RWPE2 (cell line): ENCODE results near the gene AMELY.
A peak's percentile ranks its signal among the peaks of the same experiment; 100 is the strongest.

Experiments
- ATAC-seq: fragments of 200-7000 bp; cut with Tn5 transposase; 3 replicates; pipeline ENCODE4 v1.9.1; 2021; ENCODE audit warnings: low read depth
- DNase-seq: peaks from one replicate; pipeline ENCODE4 v3.0.0-alpha.2; 2020; ENCODE audit warnings: low spot score
- H3K27ac ChIP-seq: fragments of 450-650 bp; 2 replicates; pipeline ENCODE4 v1.5.1; 2017; ENCODE audit warnings: mild to moderate bottlenecking; ENCODE audit not compliant: poor library complexity, severe bottlenecking
- H3K27me3 ChIP-seq: fragments of 250-450 bp; sonication (Bioruptor Pico); 2 replicates; pipeline ENCODE4 v1.5.1; 2021; ENCODE audit warnings: mild to moderate bottlenecking, moderate library complexity; ENCODE audit not compliant: insufficient read depth, poor library complexity, severe bottlenecking
- H3K36me3 ChIP-seq: fragments of 250-450 bp; sonication (Bioruptor Pico); 2 replicates; pipeline ENCODE4 v1.5.1; 2020; ENCODE audit warnings: low read depth, mild to moderate bottlenecking, moderate library complexity
- H3K4me1 ChIP-seq: fragments of 250-450 bp; sonication (Bioruptor Pico); 2 replicates; pipeline ENCODE4 v1.5.1; 2021; ENCODE audit warnings: mild to moderate bottlenecking, moderate library complexity; ENCODE audit not compliant: insufficient read depth, poor library complexity, severe bottlenecking
- H3K4me3 ChIP-seq: fragments of 250-450 bp; sonication (Bioruptor Pico); 2 replicates; pipeline ENCODE4 v1.5.1; 2021; ENCODE audit warnings: mild to moderate bottlenecking, moderate library complexity; ENCODE audit not compliant: severe bottlenecking
- H3K9me3 ChIP-seq: fragments of 250-450 bp; sonication (Bioruptor Pico); 2 replicates; pipeline ENCODE4 v1.5.1; 2021; ENCODE audit warnings: mild to moderate bottlenecking, moderate library complexity; ENCODE audit not compliant: severe bottlenecking
- CTCF ChIP-seq: fragments of 450-650 bp; IDR thresholded peaks from one replicate; pipeline ENCODE4 v1.5.1; 2017; ENCODE audit warnings: mild to moderate bottlenecking, moderate library complexity; ENCODE audit not compliant: poor library complexity, severe bottlenecking

Gene AMELY

GRCh38 chrY:6911253-6911881 lies at the start of gene AMELY:
TSS of gene AMELY (minus strand) at chrY:6911752. CDS start at chrY:6872608, 39,144 bp downstream.
- Histone ChIP-seq H3K27ac (no peak within 1 kb of the TSS), H3K27me3 (peaks cover 56% of the 10 kb centered on the region), H3K36me3 (no peaks in the 10 kb centered on the region), H3K4me3 (peak within 1 kb of the TSS; percentile 12), H3K4me1 (no peaks in the 10 kb centered on the region), H3K9me3 (no peaks in the 10 kb centered on the region)
- TF ChIP-seq CTCF: no peak
- DNase-seq: peak; percentile 50
- peak; percentile 9; the same call in 1 of the 3 replicates for ATAC-seq

GRCh38 chrY:6949947-6950346 lies 38.4 kb upstream of the AMELY start:
- ATAC-seq: peak; percentile 69; the same call in 2 of the 3 replicates
- peaks cover 6% of the 10 kb centered on the region for H3K4me1 ChIP-seq
- no peak for TF ChIP-seq CTCF
- H3K27ac ChIP-seq: no peak overlapping the region
- H3K36me3 ChIP-seq: no peaks in the 10 kb centered on the region
- no peak for DNase-seq
- H3K9me3 ChIP-seq: no peaks in the 10 kb centered on the region
- H3K4me3 ChIP-seq: no peak overlapping the region
- no peaks in the 10 kb centered on the region for H3K27me3 ChIP-seq

GRCh38 chrY:6948378-6948777 lies 36.8 kb upstream of the AMELY start:
- no peak for TF ChIP-seq CTCF
- Histone ChIP-seq H3K36me3 (no peaks in the 10 kb centered on the region), H3K4me3 (no peak overlapping the region), H3K27me3 (no peaks in the 10 kb centered on the region), H3K4me1 (peaks cover 6% of the 10 kb centered on the region), H3K27ac (no peak overlapping the region), H3K9me3 (no peaks in the 10 kb centered on the region)
- no peak for ATAC-seq
- no peak for DNase-seq

- H3K27me3 ChIP-seq: no peaks in the 10 kb centered on the region
- no peak overlapping the region for H3K4me3 ChIP-seq
- peak; percentile 51 for TF ChIP-seq CTCF
- peaks cover 6% of the 10 kb centered on the region for H3K4me1 ChIP-seq
- ATAC-seq: no peak
- H3K36me3 ChIP-seq: no peaks in the 10 kb centered on the region
- no peak for DNase-seq
- no peak overlapping the region for H3K27ac ChIP-seq
- H3K9me3 ChIP-seq: no peaks in the 10 kb centered on the region
These were observed 36.1 kb upstream of the AMELY start for GRCh38 chrY:6947695-6948094.

GRCh38 chrY:6935497-6935896 lies 23.9 kb upstream of the AMELY start:
- H3K4me1 ChIP-seq: no peaks in the 10 kb centered on the region
- H3K27ac ChIP-seq: no peak overlapping the region
- H3K9me3 ChIP-seq: no peaks in the 10 kb centered on the region
- DNase-seq (no peak), ATAC-seq (no peak)
- H3K27me3 ChIP-seq: no peaks in the 10 kb centered on the region
- H3K4me3 ChIP-seq: no peak overlapping the region
- TF ChIP-seq CTCF: no peak
- H3K36me3 ChIP-seq: no peaks in the 10 kb centered on the region
